ENCODE measurements around the gene ZNF581. TPM values are rescaled to one million over a fixed set of nuclear protein-coding genes. Genes with fewer than 3 reads are reported as not detected.
A peak's percentile ranks its signal among the peaks of the same experiment; 100 is the strongest.

Gene ZNF581
- total RNA-seq, 1 donor from 2014 or later, result 46.5 TPM

DNA sequence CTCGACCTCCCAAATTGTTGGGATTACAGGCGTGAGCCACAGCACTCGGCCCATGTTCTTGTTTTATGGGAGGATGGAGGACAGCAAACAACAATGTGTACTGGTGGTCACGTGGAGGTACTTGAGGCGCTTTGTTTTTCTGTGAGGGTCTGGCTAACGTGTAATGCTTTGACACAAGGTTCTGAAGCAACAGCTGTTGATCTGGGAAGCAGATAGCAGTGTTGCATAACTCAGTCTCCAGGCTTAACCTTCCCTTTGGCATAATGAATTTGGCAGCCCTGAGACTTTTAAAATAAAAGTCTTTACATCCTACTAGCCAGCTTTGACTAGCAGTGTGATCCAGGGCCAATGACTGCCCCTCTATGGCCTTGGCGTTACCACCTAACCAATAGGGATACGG lies 9.6 kb upstream of the ZNF581 start:
- CTCF ChIA-PET, result interaction anchor here (1.0 to 4.9 kb wide), 12 partner anchors 9 to 493 kb away, joined by 4 to 90 read pairs (median 16); partner anchors contain the start of genes CCDC106, U2AF2, ZNF784 and ZNF865
- ATAC-seq (ENCODE audit: low read depth) (no peak), DNase-seq (no peak)
- Mint-ChIP-seq H3K9me3 (no peaks in the 10 kb centered on the region), H3K4me1 (peaks cover 49% of the 10 kb centered on the region), H3K4me3 (no peak overlapping the region), H3K27me3 (no peaks in the 10 kb centered on the region), H3K36me3 (ENCODE audit: low read depth) (peaks cover 23% of the 10 kb centered on the region), H3K27ac (peak overlapping the region; percentile 100)
- POLR2A ChIA-PET, result interaction anchor here (0.7 to 5.2 kb wide), 16 partner anchors 9 to 359 kb away, joined by 4 to 55 read pairs (median 7); partner anchors contain the start of genes U2AF2, UBE2S, ZNF581 and ZNF784
- TF ChIP-seq, protein P1, sequence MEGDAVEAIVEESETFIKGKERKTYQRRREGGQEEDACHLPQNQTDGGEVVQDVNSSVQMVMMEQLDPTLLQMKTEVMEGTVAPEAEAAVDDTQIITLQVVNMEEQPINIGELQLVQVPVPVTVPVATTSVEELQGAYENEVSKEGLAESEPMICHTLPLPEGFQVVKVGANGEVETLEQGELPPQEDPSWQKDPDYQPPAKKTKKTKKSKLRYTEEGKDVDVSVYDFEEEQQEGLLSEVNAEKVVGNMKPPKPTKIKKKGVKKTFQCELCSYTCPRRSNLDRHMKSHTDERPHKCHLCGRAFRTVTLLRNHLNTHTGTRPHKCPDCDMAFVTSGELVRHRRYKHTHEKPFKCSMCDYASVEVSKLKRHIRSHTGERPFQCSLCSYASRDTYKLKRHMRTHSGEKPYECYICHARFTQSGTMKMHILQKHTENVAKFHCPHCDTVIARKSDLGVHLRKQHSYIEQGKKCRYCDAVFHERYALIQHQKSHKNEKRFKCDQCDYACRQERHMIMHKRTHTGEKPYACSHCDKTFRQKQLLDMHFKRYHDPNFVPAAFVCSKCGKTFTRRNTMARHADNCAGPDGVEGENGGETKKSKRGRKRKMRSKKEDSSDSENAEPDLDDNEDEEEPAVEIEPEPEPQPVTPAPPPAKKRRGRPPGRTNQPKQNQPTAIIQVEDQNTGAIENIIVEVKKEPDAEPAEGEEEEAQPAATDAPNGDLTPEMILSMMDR (IDR thresholded peaks at IDR 0.05), result no peak
- intact Hi-C loops (cut with micrococcal nuclease), result loop anchor here (2.0 kb wide), 2 partner anchors 35 to 41 kb away; partner anchors contain the start of genes EPN1 and FIZ1

DNA sequence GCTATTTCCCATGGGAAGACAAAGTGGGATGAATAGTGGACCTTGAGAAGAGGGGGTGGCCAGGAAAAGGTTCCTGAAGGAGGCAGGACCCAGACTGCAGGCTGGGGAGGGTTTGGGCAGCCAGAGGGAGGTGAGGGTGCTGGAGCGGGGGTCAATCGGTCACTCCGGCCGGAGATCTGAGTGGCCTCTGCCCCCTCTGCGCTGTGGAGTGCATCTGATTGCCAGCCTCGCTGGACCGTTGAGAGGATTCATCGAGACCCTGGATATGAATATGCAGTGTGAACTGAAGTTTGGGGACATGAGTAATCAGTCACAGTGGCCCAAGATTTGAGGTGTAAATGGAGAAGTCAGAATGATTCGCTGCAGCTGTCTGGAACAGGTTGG lies 8.1 kb upstream of the ZNF581 start:
- H3K4me1 Mint-ChIP-seq, result peaks cover 62% of the 10 kb centered on the region
- peak overlapping the region; percentile 100 for H3K4me3 Mint-ChIP-seq
- intact Hi-C loops (cut with micrococcal nuclease), result loop anchor here (1.0 to 2.0 kb wide), 3 partner anchors 8 to 39 kb away; partner anchors contain the start of genes EPN1, FIZ1 and ZNF581
- TF ChIP-seq, protein P1 (IDR thresholded peaks at IDR 0.05), result no peak
- ChIA-PET POLR2A (interaction anchor here (0.7 to 5.2 kb wide), 19 partner anchors 8 to 376 kb away, joined by 3 to 55 read pairs (median 7); partner anchors contain the start of genes CCDC106, FIZ1, HSPBP1 and U2AF2), CTCF (interaction anchor here (1.3 to 4.9 kb wide), 3 partner anchors 18 to 173 kb away, joined by 3 to 90 read pairs (median 4); no protein-coding TSS in a partner anchor)
- no peak for DNase-seq
- peak overlapping the region; percentile 100 for H3K27ac Mint-ChIP-seq
- ATAC-seq (ENCODE audit: low read depth), result peak; percentile 11
- peaks cover 3% of the 10 kb centered on the region for H3K9me3 Mint-ChIP-seq
- H3K27me3 Mint-ChIP-seq, result no peaks in the 10 kb centered on the region
- H3K36me3 Mint-ChIP-seq (ENCODE audit: low read depth), result peaks cover 26% of the 10 kb centered on the region

DNA sequence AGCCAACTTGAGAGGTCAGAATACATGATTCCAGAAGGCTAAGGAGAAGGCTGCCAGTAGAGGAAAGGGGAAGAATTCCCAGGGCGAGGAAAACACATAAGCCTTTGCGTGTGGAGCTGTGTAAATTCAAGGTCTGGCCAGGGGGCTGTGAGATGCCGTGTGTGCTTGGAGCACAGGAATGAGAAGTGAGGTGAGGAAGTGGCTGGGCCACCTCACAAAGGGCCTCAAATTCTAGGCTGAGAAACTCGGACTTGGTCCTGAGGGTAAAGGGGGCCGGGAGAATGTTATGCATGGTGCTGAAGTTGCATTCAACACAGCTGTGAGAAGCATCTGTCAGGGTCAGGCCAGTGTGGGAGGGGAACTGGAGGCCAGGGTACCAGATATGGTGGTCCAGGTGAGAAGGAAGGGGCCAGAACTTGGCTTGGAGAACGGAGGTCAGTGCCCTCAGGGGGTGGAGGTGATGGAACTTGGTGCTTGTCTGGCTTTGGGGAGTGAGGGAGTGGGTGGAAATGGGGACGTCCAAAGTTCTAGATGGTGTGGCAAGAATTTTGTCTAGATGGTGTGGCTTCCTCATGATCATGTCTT lies 7.5 kb upstream of the ZNF581 start:
- Mint-ChIP-seq H3K9me3 (peaks cover 3% of the 10 kb centered on the region), H3K36me3 (ENCODE audit: low read depth) (peaks cover 26% of the 10 kb centered on the region), H3K27ac (peak overlapping the region; percentile 100), H3K4me3 (peak overlapping the region; percentile 100), H3K27me3 (no peaks in the 10 kb centered on the region), H3K4me1 (peaks cover 65% of the 10 kb centered on the region)
- TF ChIP-seq, protein P1 (IDR thresholded peaks at IDR 0.05), result no peak
- no peak for DNase-seq
- intact Hi-C loops (cut with micrococcal nuclease), result loop anchor here (1.0 to 2.0 kb wide), 3 partner anchors 7 to 39 kb away; partner anchors contain the start of genes EPN1, FIZ1 and ZNF581
- ATAC-seq (ENCODE audit: low read depth), result no peak
- ChIA-PET POLR2A (interaction anchor here (0.9 to 5.2 kb wide), 7 partner anchors 12 to 160 kb away, joined by 3 to 55 read pairs (median 7); partner anchors contain the start of genes CCDC106, FIZ1, U2AF2 and ZNF524), CTCF (interaction anchor here (0.7 to 1.9 kb wide), 2 partner anchors 17 to 124 kb away, joined by 3 to 4 read pairs; no protein-coding TSS in a partner anchor)

DNA sequence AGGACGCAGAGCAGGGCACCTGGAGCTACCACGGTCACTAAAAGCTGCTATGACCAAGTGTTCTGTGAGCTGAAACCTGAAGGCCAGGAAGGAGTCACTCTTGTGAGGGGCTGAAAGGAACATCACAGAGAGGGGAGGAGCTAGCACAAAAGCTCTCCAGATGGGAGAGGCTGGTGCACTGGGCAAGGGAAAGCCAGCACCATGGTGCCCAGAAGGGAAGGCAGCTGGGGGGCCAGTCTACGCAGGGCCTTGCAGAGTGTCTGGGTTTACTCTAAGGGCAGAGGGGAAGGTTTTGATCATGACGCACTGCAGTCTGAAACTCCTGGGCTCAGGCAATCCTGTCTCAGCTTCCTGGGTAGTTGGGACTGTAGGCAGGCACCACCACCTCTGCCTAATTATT lies 6.7 kb upstream of the ZNF581 start:
- no peaks in the 10 kb centered on the region for H3K27me3 Mint-ChIP-seq
- DNase-seq, result no peak
- H3K9me3 Mint-ChIP-seq, result peaks cover 3% of the 10 kb centered on the region
- CTCF ChIA-PET, result interaction anchor here (0.9 to 1.3 kb wide), 3 partner anchors 11 to 117 kb away, joined by 3 to 4 read pairs (median 3); no protein-coding TSS in a partner anchor
- ATAC-seq (ENCODE audit: low read depth), result no peak
- peaks cover 67% of the 10 kb centered on the region for H3K4me1 Mint-ChIP-seq
- POLR2A ChIA-PET, result interaction anchor here (0.6 to 5.2 kb wide), 6 partner anchors 12 to 160 kb away, joined by 3 to 55 read pairs (median 12); partner anchors contain the start of genes CCDC106, FIZ1, U2AF2 and ZNF524
- H3K36me3 Mint-ChIP-seq (ENCODE audit: low read depth), result peaks cover 29% of the 10 kb centered on the region
- H3K27ac Mint-ChIP-seq, result peak overlapping the region; percentile 100
- TF ChIP-seq, protein P1 (IDR thresholded peaks at IDR 0.05), result no peak
- intact Hi-C loops (cut with micrococcal nuclease), result no loop called here
- H3K4me3 Mint-ChIP-seq, result peak overlapping the region; percentile 100

DNA sequence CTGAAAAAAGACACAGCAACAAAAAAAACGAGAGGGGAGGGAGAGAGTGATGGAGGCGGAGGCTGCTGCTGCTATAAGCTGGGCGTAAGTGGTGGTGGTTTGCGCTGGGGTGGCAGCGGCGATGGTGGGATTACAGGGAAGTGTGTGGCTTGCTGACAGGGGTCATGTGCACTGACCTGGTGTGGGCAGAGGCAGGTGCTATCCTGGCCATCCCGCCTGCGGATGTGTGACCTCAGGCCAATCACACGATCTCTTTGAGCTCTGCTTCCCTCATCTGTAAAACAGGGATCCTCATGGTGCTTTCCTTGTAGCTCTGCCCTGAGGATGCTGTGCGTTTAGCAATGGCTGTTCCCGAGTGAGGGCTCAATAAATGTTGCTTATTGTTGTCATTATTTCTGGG lies 5.9 kb upstream of the ZNF581 start:
- H3K27ac Mint-ChIP-seq, result peak overlapping the region; percentile 32
- CTCF ChIA-PET, result interaction anchor here (0.6 to 1.3 kb wide), 3 partner anchors 10 to 616 kb away, joined by 3 to 4 read pairs (median 3); no protein-coding TSS in a partner anchor
- intact Hi-C loops (cut with micrococcal nuclease), result no loop called here

More for the DNA sequence above, 5.9 kb upstream of the ZNF581 start:
- H3K9me3 Mint-ChIP-seq, result peaks cover 3% of the 10 kb centered on the region
- POLR2A ChIA-PET, result interaction anchor here (0.5 to 5.2 kb wide), 8 partner anchors 11 to 1174 kb away, joined by 3 to 55 read pairs (median 4); partner anchors contain the start of genes CCDC106, LENG9, U2AF2 and ZNF628
- TF ChIP-seq, protein P1 (IDR thresholded peaks at IDR 0.05), result no peak
- peak overlapping the region; percentile 60 for H3K4me3 Mint-ChIP-seq
- no peak for DNase-seq
- H3K27me3 Mint-ChIP-seq, result no peaks in the 10 kb centered on the region
- peaks cover 29% of the 10 kb centered on the region for H3K36me3 Mint-ChIP-seq (ENCODE audit: low read depth)
- peaks cover 65% of the 10 kb centered on the region for H3K4me1 Mint-ChIP-seq
- no peak for ATAC-seq (ENCODE audit: low read depth)
